Trophoblast cell (in vitro differentiated cells and primary cell): ENCODE measurements around the gene SRCAP. TPM values are rescaled to one million over a fixed set of nuclear protein-coding genes. Genes with fewer than 3 reads are reported as not detected.
A peak's percentile ranks its signal among the peaks of the same experiment; 100 is the strongest.

Experiments
- DNase-seq, 2 donors: peaks; one replicate each; pipeline ENCODE4 v3.0.0-alpha.2; 2016
- H2AFZ ChIP-seq: 2 replicates; pipeline ENCODE4 v1.6.1; 2013; ENCODE audit warnings: low read length, moderate library complexity, mild to moderate bottlenecking; ENCODE audit not compliant: insufficient read depth, poor library complexity
- H2AK5ac ChIP-seq: 2 replicates; pipeline ENCODE4 v1.6.1; 2013; ENCODE audit warnings: mild to moderate bottlenecking, low read length
- H2BK120ac ChIP-seq: 2 replicates; pipeline ENCODE4 v1.6.1; 2013; ENCODE audit warnings: low read length, mild to moderate bottlenecking, moderate library complexity; ENCODE audit not compliant: insufficient read depth, poor library complexity
- H2BK12ac ChIP-seq: 2 replicates; pipeline ENCODE4 v1.6.1; 2013; ENCODE audit warnings: mild to moderate bottlenecking, low read length, moderate library complexity
- H2BK5ac ChIP-seq: 2 replicates; pipeline ENCODE4 v1.6.1; 2013; ENCODE audit warnings: low read length, low read depth, moderate library complexity, mild to moderate bottlenecking; ENCODE audit not compliant: poor library complexity
- H3K14ac ChIP-seq: 2 replicates; pipeline ENCODE4 v1.6.1; 2013; ENCODE audit warnings: mild to moderate bottlenecking, low read length
- H3K18ac ChIP-seq: 2 replicates; pipeline ENCODE4 v1.6.1; 2013; ENCODE audit warnings: mild to moderate bottlenecking, low read length
- H3K23ac ChIP-seq: 2 replicates; pipeline ENCODE4 v1.6.1; 2013; ENCODE audit warnings: low read length
- H3K27ac ChIP-seq: 2 replicates; pipeline ENCODE4 v1.5.1; 2013; ENCODE audit warnings: low read depth, mild to moderate bottlenecking, inconsistent platforms, low read length, moderate library complexity
- H3K27me3 ChIP-seq: 2 replicates; pipeline ENCODE4 v1.6.1; 2013; ENCODE audit warnings: inconsistent platforms, mild to moderate bottlenecking, low read length, moderate library complexity; ENCODE audit not compliant: insufficient read depth
- H3K36me3 ChIP-seq, 2 experiments: 1 replicate in 1 of 2; 2 replicates in 1 of 2; pipeline ENCODE4 v1.6.1; 2013; ENCODE audit warnings: low read length in 2 of 2, mild to moderate bottlenecking in 2 of 2, moderate library complexity in 1 of 2; ENCODE audit not compliant: insufficient read depth in 2 of 2, control insufficient read depth in 1 of 2
- H3K4ac ChIP-seq: 2 replicates; pipeline ENCODE4 v1.6.1; 2013; ENCODE audit warnings: low read depth, mild to moderate bottlenecking, low read length, moderate library complexity
- H3K4me1 ChIP-seq, 2 experiments: 1 replicate in 1 of 2; 2 replicates in 1 of 2; pipeline ENCODE4 v1.6.1; 2013; ENCODE audit warnings: low read length in 2 of 2, mild to moderate bottlenecking in 2 of 2, moderate library complexity in 1 of 2; ENCODE audit not compliant: insufficient read depth in 2 of 2, control insufficient read depth in 1 of 2
- H3K4me2 ChIP-seq: 2 replicates; pipeline ENCODE4 v1.6.1; 2013; ENCODE audit warnings: inconsistent platforms, mild to moderate bottlenecking, low read length, moderate library complexity
- H3K4me3 ChIP-seq: 2 replicates; pipeline ENCODE4 v1.5.1; 2013; ENCODE audit warnings: mild to moderate bottlenecking, low read depth, low read length, inconsistent platforms
- H3K79me1 ChIP-seq: one replicate; pipeline ENCODE4 v1.6.1; 2013; ENCODE audit warnings: low read length
- H3K79me2 ChIP-seq: 2 replicates; pipeline ENCODE4 v1.6.1; 2013; ENCODE audit warnings: low read length, mild to moderate bottlenecking; ENCODE audit not compliant: control insufficient read depth, insufficient read depth, poor library complexity
- H3K9ac ChIP-seq: 2 replicates; pipeline ENCODE4 v1.6.1; 2013; ENCODE audit warnings: mild to moderate bottlenecking, low read length
- H3K9me3 ChIP-seq: 2 replicates; pipeline ENCODE4 v1.6.1; 2013; ENCODE audit warnings: low read depth, mild to moderate bottlenecking, control low read depth, inconsistent platforms, low read length; ENCODE audit not compliant: insufficient read depth
- H4K12ac ChIP-seq: 2 replicates; pipeline ENCODE4 v1.6.1; 2013; ENCODE audit warnings: low read depth, mild to moderate bottlenecking, low read length, moderate library complexity
- H4K8ac ChIP-seq: 2 replicates; pipeline ENCODE4 v1.6.1; 2013; ENCODE audit warnings: low read depth, mild to moderate bottlenecking, low read length, moderate library complexity
- H4K91ac ChIP-seq: one replicate; pipeline ENCODE4 v1.6.1; 2013; ENCODE audit warnings: low read depth, mild to moderate bottlenecking, low read length, moderate library complexity
- WGBS: extraction: QIAGEN DNeasy Blood & Tissue Kit; methylation state at CpG from one replicate; pipeline ENCODE4 v1.1.7; 2013; ENCODE audit warnings: missing lambda C conversion rate; ENCODE audit not compliant: insufficient read length, insufficient coverage; ENCODE audit errors: extremely low coverage; 5-methylcytosine and 5-hydroxymethylcytosine counted together
- polyA plus RNA-seq: library from polyadenylated mRNA; stranded (reverse); fragments of 200-250 nt; gene quantifications from 2 replicates; pipeline ENCODE4 v1.2.3, GENCODE V29; 2013

Gene SRCAP
- 38.1 and 40.5 TPM in 2 replicates for polyA plus RNA-seq

GRCh38 chr16:30698816-30699614 lies at the start of gene SRCAP:
SRCAP (plus strand) TSS chr16:30699171; CDS start chr16:30700825, 1,654 bp downstream.
- Histone ChIP-seq H3K4me3 (peak within 1 kb of the TSS; percentile 86), H2AK5ac (peak within 1 kb of the TSS; percentile 98), H3K79me2 (peaks cover 19% of the 10 kb centered on the region), H4K8ac (peak within 1 kb of the TSS; percentile 100), H4K91ac (peak within 1 kb of the TSS; percentile 100), H3K4me1 (peaks cover 0 to 9% of the 10 kb centered on the region in 2 experiments), H3K27me3 (no peaks in the 10 kb centered on the region), H2BK120ac (peak within 1 kb of the TSS; percentile 100), H3K9me3 (peaks cover 3% of the 10 kb centered on the region), H3K23ac (no peak within 1 kb of the TSS), H3K4ac (peak within 1 kb of the TSS; percentile 97), H3K4me2 (peak within 1 kb of the TSS; percentile 89), H3K9ac (peak within 1 kb of the TSS; percentile 100), H3K79me1 (peaks cover 14% of the 10 kb centered on the region), H2AFZ (peak within 1 kb of the TSS; percentile 99), H3K36me3 (peaks cover 23 to 26% of the 10 kb centered on the region in 2 experiments), H4K12ac (peak within 1 kb of the TSS; percentile 100), H3K27ac (peak within 1 kb of the TSS; percentile 100), H2BK5ac (peak within 1 kb of the TSS; percentile 100), H2BK12ac (peak within 1 kb of the TSS; percentile 6), H3K18ac (peak within 1 kb of the TSS; percentile 97), H3K14ac (peak within 1 kb of the TSS; percentile 100)
- WGBS: no CpG with 5 or more reads among the region's 57 CpGs
- DNase-seq: peak; percentile 84 to 85

GRCh38 chr16:30649725-30650368 lies 49.1 kb upstream of the SRCAP start:
- peak overlapping the region; percentile 7 for H2BK5ac ChIP-seq
- peaks cover 2 to 8% of the 10 kb centered on the region in 2 experiments for H3K4me1 ChIP-seq
- no peak overlapping the region for H3K23ac ChIP-seq
- H3K27me3 ChIP-seq: no peaks in the 10 kb centered on the region
- H3K79me1 ChIP-seq: peaks cover 13% of the 10 kb centered on the region
- H3K9me3 ChIP-seq: peaks cover 1% of the 10 kb centered on the region
- H3K18ac ChIP-seq: peak overlapping the region; percentile 16
- no peak overlapping the region for H2BK12ac ChIP-seq
- H2AFZ ChIP-seq: peak overlapping the region; percentile 81
- H3K9ac ChIP-seq: no peak overlapping the region
- no CpG with 5 or more reads among the region's 22 CpGs for WGBS
- H2BK120ac ChIP-seq: peak overlapping the region; percentile 12
- H3K4ac ChIP-seq: peak overlapping the region; percentile 56
- H2AK5ac ChIP-seq: peak overlapping the region; percentile 77
- peak overlapping the region; percentile 99 for H4K8ac ChIP-seq
- no peak overlapping the region for H3K27ac ChIP-seq
- peak overlapping the region; percentile 98 for H4K12ac ChIP-seq
- H3K14ac ChIP-seq: peak overlapping the region; percentile 83
- no peak for DNase-seq
- H3K4me2 ChIP-seq: peak overlapping the region; percentile 53
- peaks cover 7% of the 10 kb centered on the region for H3K79me2 ChIP-seq
- H4K91ac ChIP-seq: peak overlapping the region; percentile 93
- peaks cover 21% of the 10 kb centered on the region in 2 experiments for H3K36me3 ChIP-seq
- no peak overlapping the region for H3K4me3 ChIP-seq

GRCh38 chr16:30650369-30651123 lies 48.4 kb upstream of the SRCAP start, which contains the start of gene PRR14:
PRR14 (plus strand) TSS chr16:30650960; CDS start chr16:30651646, 686 bp downstream.
- Histone ChIP-seq H4K91ac (peak within 1 kb of the TSS; percentile 93), H3K4me2 (peak within 1 kb of the TSS; percentile 98), H3K4me3 (peak within 1 kb of the TSS; percentile 81), H3K36me3 (peaks cover 28% of the 10 kb centered on the region in 2 experiments), H3K27ac (peak within 1 kb of the TSS; percentile 42), H3K79me1 (peaks cover 13% of the 10 kb centered on the region), H3K79me2 (peaks cover 7% of the 10 kb centered on the region), H2AFZ (peak within 1 kb of the TSS; percentile 81), H3K9me3 (peaks cover 1% of the 10 kb centered on the region), H3K14ac (peak within 1 kb of the TSS; percentile 83), H2BK120ac (peak within 1 kb of the TSS; percentile 47), H4K12ac (peak within 1 kb of the TSS; percentile 98), H3K4me1 (peaks cover 2 to 8% of the 10 kb centered on the region in 2 experiments), H2BK5ac (peak within 1 kb of the TSS; percentile 67), H3K23ac (no peak within 1 kb of the TSS), H3K18ac (peak within 1 kb of the TSS; percentile 57), H3K27me3 (no peaks in the 10 kb centered on the region), H2BK12ac (no peak within 1 kb of the TSS), H3K4ac (peak within 1 kb of the TSS; percentile 56), H2AK5ac (peak within 1 kb of the TSS; percentile 77), H4K8ac (peak within 1 kb of the TSS; percentile 99), H3K9ac (peak within 1 kb of the TSS; percentile 76)
- no CpG with 5 or more reads among the region's 53 CpGs for WGBS
- DNase-seq: peak; percentile 99 to 100
